Activated CD8-positive, alpha-beta memory T cell treated with anti-CD3 and anti-CD28 coated beads for 1 hour (primary cell): ENCODE data around the gene CAPN15.

Experiments used
- DNase-seq, 2 donors: peaks; one replicate each; pipeline ENCODE4 v3.0.0-alpha.2; 2020; ENCODE audit warnings: low read depth in 1 of 2; ENCODE audit errors: extremely low read depth in 1 of 2

Gene CAPN15

GRCh38 chr16:524274-525040 is 3.1 kb upstream of the CAPN15 start:
- no peak for DNase-seq

- DNase-seq, result no peak
Observed at GRCh38 chr16:525123-525519, 2.4 kb upstream of the CAPN15 start.

- peak in 1 of 2 donors; percentile 25 for DNase-seq
Observed at GRCh38 chr16:525520-526180, 1.9 kb upstream of the CAPN15 start.

DNA sequence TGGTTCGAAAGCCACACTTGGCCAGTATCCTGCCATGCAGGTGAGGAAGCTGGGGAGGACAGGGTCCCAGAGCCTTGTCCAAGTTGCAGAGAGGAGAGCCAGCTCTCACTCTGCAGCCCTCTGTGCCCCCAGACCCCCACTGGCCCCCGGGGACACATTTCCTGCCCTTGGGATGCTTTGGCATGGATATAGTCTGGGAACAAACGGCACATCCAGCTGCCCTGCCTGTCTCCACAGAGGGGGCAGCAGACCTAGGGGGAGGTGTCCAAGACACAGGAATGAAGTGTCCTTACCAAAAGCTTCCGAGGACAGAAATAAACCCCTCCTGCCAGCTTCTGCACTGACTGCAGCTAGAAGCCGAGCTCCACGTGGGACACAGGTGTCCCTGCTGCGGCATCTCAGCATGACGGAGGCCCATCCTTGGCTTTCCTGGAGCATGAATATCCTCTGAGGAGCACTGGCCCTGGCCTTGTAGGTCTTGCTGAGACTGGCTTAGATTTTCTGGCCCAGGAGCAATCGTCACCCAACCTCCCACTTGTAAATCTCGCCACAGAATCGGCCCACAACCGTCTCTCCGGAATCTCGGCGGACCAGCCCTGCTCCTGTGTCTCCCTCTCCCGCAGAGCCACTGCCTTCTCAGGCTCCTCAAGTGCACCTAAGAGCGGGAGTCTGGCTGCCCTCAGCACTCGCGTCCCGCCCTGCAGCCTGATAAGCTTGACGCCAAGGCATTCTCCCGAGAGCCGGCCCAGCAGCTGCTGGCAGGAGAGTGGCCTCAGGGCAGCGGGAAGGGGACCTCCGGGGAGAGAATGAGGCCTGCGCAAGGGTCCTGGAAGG is 1.1 kb upstream of the CAPN15 start:
- DNase-seq, result no peak

DNA sequence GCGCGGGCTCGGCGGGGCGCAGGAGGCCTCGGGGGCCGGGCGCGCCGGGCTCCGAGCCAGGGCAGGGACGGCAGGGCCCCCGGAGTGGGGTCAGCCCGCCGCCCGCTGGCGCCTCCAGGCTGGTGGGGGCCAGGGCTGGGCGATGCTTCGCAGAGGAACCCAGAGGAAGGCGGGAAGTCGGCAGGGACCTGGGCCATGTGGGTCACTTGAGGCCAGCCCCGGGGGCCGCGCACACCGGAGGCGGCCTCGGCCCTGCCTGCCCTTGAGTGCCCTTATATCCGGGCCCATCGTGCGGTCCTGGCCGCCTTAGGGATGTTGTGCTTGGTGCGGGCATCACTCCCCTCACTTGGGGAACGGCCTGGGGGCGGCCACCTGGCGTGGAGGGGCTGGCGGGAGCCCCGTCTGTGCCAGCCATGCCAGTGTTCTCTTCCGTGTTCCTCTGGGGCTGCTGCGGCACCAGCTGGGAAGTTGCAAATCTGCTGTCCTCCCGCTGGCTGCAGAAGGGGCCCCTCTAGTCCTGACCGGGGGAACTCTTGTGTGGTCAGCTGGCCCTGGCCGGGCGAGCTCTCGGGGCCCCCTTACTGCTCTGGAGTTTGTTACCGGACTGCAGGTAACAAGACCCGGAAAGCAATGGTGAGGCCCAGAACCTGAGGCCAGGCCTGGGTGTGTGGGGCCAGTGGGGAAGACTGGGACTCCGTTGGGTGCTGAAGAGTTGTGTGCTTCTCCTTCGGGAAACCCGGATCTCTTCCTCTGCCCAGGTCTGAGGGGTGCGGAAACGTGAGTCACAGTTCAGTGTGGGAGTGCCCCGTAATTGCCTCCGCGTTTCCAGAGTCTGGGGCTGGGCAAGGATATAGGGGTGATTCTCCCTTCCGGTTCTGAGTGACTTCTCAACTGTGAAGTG is 849 bp downstream of the CAPN15 start:
- DNase-seq, result no peak

GRCh38 chr16:529012-529575 is 1.6 kb downstream of the CAPN15 start:
- no peak for DNase-seq

DNA sequence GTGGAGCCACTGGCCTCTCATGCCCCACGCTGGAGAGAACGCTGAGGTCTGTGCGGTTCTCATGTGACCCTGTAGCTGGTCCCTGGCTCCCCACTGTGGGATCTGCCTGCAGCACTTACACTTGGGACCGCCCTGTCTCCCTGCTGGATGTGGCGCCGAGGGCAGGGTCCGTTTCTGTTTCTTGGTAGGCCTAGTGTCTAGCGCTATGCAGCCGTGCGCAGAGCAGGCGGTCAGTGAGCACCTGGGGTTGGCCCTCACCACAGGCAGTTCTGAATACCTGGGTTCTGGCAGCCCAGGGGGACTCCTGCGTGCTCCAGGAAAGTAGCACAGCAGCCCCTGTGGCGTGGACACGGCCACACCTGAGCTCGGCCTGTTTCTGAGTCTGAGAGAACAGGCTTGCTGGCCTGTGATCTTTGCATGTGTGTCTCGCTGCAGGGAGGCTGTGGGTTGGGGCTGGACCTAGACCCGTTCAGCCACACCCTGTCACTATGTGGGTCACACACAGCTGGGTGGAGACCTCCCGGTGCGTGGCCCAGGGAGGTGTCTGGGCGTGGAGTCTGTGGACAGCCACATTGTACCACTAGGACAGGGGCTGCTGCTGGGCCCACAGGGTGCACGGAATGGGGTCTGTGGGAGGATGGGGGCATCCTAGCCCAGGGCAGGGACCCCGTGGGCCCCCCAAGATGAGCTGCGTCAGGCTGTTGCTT is 2.8 kb downstream of the CAPN15 start:
- no peak for DNase-seq

DNA sequence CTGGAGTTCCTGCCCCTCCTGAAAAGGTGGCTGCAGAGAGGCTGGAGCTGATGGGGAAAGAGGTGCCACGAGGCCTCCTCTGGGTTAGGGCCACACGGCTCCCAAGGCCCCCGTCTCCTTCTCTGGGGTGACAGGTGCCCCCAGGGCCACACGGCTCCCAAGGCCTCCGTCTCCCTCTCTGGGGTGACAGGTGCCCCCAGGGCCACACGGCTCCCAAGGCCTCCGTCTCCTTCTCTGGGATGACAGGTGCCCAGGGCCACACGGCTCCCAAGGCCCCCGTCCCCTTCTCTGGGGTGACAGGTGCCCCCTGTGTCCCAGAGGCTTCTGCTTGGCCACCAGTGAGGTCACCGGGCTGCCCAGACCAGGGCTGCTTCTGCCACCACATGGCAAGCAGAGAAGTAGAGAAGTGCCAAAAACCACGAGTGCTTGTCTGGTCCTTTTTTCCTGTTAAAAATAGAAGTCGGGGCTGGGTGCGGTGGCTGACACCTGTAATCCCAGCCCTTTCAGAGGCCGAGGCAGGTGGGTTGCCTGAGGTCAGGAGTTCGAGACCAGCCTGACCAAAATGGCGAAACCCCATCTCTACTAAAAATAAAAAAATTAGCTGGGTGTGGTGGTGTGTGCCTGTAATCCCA is 4.1 kb downstream of the CAPN15 start:
- DNase-seq, result no peak

GRCh38 chr16:533391-534123 is 6.0 kb downstream of the CAPN15 start:
- no peak for DNase-seq

- no peak for DNase-seq
Observed at GRCh38 chr16:534135-534534, 6.6 kb downstream of the CAPN15 start.

- DNase-seq, result no peak
Observed at GRCh38 chr16:534856-535445, 7.4 kb downstream of the CAPN15 start.

DNA sequence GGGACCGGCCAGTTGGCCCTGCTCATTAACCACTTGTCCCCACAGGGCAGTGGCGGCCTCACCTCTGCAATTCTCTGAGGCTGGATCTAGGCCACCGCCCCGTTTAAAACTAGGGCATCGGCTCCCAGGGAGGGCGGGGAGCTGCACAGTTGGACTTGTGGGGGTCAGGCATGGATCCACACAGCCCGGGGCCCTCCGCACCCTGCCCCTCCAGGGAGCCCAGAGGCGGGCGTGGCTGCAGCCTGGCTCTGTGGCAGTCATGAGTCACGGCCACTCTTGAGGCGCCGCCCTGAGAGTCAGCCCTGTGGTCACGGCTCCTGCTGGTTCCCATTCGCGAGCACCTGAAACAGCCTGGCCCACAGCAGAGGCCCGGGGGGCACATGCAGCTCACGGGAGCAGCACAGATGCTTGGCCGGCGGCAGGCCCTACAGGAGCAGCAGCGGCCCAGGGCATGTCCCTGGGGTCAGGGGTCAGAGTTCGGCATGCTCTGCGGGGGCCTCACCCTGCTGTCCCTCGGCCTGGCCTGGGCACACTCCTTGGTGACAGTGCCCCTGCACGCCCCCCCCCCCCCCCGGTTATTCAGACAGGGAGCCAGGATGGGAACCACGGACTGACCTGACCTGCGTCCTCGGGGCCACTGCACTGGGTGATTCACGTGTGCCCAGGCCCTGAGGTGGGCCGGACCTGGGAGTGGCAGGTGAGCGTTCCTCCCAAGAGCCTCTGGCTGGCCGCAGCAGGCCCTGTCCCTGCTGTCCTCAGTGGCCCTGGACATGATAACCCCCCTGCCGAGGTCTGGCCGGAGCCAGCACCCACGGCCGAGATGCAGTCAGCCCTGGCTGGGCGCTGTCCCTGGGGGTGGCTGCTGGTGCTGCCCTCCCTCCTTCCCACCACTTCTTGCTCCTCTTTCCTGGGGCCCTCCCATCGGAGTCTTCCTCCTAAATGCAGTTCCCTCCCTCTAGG is 8.2 kb downstream of the CAPN15 start:
- DNase-seq, result no peak

DNA sequence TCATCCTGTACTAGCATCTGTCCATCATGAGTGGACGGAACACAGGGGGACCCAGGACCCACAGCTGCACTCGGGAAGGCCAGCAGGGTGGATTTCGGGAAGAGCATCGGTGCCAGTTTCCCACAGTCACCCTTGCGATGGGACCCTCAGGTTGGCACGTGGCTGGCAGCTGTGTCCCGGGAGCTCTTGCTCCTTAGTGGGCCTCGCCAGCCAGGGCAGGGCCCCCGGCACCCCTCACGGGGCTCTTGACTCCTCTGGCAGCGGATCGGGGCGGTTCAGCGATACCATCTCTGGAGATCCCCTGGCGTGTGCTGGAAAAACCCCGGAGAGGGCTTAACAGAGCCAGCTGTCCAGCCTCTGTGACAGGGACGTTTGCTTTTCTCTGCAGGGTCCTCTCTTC is 9.2 kb downstream of the CAPN15 start:
- no peak for DNase-seq

DNA sequence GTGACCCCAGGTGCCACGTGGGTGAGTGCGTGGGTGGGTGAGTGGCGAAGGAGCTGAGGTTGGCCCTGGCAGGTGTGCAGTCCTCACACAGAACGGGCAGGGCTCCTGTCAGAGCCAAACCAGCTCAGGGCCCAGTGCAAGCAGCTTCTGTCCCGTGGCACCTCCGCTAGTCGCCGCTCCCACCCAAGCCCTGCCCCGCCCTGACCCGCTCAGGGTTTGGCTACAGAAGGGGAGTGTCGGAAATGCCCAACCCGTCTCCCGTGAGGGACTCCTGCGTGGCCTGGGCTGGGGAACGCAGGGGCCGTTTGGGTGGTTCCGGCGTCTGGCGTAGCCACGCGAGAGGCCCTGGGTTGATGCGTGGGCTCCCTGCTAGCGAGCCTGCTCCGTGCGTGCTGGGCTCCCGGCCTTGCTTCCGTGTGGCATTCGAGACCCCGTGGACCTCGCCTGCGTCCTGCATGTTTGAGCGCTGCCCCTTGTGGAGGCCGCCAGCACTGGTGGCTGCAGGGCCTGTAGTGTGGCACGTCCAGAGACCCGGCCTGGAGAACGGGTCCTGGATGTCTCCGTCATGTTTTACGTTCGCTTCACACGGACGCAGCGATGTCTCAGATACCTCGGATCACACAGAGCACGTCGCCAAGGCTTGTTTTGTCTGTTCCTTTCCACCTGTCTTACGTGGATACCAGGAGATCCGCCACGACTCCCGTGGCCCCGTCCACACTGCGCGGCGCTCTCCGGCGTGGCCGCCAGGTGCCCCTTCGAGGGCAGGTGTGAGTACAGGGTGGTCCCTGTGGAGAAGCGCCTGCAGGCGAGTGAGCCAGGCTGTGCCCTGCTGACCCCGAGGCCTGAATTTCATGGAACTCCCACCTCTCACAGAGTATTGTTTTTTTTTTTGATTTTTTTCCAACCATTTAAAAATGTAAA is 10.2 kb downstream of the CAPN15 start:
- no peak for DNase-seq

GRCh38 chr16:539901-540530 is 12.5 kb downstream of the CAPN15 start:
- DNase-seq, result no peak
